Stimulated activated CD8-positive, alpha-beta memory T cell treated with anti-CD3 and anti-CD28 coated beads, Interleukin-12 subunit alpha, Interleukin-12 subunit beta, amount 100 ng/mL, for 1 hour (primary cell): Measurements from ENCODE around the gene AGAP1.
A peak's percentile ranks its signal among the peaks of the same experiment; 100 is the strongest.
"Not testable (repeated sequence)": the region's sequence is repeated elsewhere in the genome, so short reads cannot be mapped to it uniquely, and the experiment has no call there.

Experiments used
- DNase-seq: peaks from one replicate; pipeline ENCODE4 v3.0.0-alpha.2; 2020; ENCODE audit warnings: low read depth

AGAP1 gene

DNA sequence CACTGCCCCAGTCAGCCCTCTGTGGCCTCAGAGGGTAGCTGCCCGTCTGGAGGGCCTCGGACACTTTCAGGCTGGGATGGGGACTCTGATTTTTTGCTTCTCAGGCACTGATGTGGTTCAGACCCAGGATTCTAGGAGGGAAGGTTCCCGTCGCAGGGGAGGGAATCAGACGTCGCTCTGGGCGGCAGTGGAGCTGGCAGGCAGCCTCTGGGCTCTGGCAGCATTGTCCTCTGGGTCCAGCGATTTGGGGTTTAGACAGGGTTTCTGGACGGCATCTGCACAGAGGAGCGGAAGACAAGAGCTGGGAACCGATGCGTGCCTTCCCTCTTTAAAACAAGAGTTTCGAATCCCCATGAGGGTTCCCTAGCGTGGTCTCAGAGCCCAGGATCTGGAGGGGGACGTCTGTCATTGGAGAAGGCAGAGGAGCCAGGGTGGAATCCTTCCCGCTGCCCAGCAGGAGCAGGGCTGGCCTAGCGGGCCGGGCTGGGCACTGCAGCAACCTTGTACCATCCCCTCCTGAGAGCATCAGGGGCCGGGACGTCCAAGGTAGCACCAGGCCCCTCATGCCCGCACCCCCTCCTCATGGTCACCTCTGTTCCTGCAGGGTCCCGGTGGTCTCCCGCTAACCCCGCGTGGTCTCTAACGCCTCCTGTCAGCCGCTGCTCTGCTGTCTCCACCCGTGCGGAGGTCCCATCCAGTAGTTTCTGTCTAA lies 246.0 kb downstream of the AGAP1 start:
- DNase-seq, result no peak

DNA sequence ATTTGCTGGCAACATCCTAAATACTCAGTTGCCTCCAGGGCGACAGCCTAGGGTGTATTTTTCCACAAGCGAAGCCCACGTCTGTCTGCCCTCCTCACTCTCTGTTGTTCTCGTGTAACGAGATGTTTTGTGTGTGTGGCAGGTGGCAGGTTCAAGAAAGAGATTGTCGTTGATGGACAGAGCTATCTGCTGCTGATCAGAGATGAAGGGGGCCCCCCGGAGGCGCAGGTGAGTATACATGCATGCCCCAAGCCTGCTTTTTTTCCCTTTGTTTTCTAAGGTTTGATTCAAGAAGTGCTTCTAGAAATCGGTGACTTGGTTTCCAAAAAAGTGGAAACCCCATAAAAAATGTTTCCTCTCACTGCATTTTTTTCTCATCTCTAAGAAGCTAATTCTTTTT lies 247.0 kb downstream of the AGAP1 start:
- DNase-seq, result no peak

DNA sequence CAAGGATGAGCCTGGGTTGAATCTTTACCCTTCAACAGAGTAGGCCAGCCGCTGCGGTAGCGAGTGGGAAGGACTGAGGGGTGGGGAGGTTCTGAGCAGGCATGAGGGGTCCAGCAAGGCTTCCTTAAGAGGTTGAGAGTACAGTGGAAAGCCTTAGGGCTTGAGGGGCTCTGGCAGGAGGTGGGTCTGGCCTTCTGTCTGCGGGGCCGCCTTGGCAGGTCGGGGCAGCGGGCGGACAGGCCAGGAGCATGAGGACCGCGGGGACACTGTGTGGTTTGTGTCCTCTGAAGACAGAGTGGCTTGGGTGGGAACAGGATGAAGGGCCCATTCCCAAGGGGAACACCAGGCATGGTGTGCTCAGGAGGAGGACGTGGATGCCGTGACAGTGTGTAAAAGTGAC lies 250.3 kb downstream of the AGAP1 start:
- no peak for DNase-seq

DNA sequence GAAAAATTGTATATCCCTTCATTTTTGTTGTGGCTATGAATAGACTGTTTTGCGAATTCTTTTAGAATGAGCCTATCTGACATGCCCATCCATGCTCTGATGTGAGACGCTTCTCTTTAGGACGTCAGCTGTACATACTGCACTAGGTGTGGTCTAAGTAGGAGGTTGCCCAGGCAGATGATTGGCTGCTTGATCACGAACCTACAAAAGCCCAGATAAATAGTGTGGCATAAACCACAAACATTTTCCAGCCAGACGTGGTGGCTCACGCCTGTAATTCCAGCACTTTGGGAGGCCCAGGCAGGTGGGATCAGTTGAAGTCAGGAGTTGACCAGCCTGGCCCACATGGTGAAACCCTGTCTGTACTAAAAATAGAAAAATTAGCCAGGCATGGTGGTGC lies 251.8 kb downstream of the AGAP1 start:
- DNase-seq, result no peak

DNA sequence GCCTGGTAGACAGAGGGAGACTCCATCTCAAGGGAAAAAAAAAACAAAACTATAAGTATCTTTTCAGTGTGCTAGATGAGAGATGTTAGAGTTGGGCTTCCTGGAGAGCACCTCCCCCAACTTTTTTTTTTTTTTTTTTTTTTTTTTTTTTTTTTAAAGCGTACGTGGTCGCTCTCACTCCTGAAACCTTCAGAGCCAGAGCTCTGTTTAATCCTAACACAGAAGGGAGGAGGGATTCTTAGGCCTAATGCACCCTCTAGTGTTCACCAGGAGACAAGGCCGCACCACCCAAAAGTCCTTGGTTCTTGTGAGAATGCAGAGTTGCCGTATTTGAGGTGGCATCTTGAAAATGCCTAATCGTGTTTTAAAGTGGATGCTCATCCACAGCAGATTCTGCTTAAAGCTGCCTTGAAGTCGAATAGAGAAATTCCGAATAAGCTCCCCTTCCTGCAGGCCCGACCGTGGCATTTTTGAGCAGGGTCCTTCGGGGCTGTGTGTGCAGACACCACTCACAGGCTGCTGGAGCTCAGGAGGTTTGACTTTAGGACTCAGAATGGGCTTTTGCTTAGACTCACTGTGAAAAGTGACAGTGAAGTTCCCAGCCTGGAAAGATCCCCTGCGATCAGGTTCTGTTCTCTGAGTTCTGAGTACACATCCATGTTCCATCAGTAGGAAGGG lies 252.6 kb downstream of the AGAP1 start:
- DNase-seq, result peak; percentile 15

DNA sequence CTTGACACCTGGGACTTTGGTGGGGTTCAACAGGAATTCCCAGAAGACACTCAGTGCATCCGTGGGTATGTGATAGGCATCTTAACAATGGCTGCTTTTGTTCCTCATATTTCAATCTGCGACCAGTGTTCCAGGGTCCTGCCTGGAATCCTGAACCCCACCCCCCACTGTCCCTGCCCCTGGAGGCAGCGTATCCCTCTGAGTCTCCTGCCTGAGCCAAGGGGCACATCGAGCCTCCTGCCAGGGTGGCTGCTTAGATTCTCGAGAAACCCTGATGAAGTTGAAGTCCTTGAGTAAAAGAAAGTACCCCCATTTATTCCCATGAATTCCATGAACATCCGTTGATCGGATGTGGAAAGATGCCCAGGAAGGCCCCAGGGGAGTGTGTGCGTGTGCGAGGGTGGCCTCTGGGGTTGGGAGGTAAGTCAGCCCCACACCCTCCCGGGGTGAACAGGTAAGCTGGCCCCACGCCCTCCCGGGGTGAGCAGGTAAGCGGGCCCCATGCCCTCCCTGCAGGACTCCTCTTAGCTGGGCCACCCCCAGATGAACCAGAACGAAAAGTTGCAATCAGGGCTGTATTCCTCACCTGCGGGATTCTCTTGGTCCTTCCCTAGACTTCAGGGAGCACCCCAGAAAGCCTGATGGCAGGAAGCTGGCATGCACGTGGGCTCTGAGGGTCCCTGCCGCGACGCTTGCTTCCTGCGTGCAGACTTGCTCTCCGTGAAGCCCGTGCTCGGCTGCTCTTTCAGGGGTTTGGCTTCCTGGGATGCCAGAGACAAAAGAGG lies 253.3 kb downstream of the AGAP1 start:
- no peak for DNase-seq

DNA sequence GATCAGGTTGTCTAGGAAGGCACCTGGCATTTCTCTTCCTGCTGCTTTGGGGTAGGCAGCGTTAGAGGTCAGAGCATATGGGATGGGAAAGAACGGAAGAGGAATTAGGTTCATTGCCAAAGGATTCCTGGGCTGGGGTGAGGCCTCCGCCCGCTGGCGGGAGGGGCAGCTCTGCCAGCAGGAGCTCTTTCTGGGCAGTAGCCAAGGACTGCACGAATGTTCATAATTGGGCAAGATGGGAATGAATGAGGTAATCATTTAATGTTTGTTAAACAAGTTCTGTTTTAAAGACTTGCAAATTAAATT lies 253.9 kb downstream of the AGAP1 start:
- no peak for DNase-seq

DNA sequence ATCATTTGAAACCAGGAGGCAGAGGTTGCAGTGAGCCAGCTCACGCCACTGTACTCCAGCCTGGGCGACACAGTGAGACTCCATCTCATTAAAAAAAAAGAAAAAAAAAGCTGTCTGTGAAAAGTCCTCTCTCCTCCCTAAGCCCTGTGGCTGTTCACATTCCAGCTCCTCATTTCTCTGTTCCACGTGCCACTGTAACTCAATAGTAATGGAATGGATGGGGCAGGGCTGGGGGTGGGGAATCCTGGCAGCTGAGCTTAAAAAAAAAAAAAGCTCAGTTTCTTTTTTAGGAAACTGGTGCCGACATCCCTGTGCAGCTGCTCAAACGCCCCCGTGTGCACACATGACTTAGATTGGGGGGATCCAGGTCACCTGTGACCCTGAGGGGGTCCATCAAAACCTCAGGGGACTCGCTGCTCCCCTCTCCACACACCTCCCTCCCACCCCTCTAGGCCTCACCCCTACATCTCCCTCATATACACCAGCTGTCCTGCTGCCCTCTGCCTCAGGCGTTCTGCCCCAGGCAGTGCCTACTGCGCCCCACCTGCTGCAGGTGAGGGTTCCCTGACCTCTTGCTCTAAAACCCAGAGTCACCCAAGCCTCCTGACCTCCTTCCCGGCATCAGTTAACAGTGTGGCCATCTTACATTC lies 255.4 kb downstream of the AGAP1 start:
- DNase-seq, result no peak

DNA sequence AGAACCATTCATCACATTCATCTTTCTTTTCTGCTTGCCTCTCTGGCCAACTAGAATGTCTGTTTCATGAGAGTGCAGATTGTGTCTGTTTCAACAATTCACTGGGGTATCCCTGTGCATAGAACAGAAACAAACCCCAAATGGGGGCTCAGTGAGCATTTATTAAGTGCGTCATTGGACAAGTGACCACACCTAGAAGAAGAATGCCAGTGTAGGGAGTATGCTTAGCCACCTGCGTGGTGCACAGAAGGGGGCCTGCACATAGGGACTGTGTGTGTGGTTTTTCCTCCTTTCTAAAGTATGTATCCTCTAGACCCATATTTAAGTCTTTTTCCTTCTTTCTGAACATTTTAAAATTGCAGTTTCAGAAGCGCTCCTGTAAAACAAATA lies 255.9 kb downstream of the AGAP1 start:
- DNase-seq, result no peak

DNA sequence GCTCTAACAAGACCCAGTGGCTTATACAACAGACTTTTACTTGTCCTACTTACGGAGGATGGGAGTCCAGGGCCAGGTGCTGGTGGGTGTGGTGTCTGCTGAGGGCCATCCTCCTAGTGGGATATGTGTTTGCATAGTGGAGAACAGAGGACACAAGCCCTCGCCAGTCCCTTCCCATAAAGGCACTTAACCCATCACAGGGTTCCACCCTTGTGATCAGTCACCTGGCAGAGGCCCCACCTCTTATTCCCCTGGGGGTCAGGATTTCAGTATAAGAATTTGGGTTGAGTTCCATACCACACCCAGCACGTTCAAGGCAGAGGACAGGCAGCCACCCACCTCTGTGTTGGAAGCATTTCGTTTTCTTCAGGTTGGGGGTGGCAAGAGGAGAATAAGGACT lies 259.0 kb downstream of the AGAP1 start:
- no peak for DNase-seq

DNA sequence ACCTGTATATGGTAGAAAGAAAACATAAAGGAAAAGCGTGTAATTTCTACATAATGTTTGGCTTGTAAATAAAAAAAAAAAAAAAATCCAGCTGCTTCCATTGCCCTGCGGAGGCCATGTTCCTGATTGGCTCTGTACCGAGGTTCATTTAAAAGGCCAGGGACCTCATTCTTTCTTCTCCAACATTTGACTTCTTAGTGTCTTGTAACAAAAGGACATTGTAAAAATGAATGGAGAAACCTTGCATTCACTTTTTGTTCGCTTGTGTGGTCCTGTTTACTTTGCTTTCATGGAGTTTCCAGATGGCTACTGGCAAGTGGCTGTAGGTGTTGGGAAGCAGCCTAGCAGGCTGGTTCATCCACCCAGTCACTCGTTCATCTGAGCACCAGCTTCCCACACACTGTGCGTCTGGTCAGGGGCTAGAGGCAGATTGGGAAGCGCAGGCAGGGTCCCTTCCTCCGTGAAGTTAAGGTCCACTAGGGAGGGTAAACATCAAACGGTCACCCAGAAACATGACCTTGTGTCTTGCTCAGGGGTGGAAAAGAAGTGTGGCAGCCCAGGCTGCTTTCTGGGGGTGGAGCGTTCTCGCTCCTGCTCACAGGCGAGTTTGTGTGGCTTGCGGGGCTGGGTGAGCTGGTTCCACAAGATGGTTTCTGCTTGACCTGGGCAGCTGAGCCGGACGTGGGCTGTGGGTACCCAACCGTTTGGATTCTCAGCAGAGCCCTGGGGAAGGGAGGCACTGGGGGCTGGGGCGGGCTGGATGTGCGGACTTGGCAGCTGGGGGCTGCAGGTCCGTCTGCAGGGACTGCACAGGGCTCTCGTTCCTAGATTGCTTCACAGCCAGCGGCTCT lies 260.7 kb downstream of the AGAP1 start:
- DNase-seq, result no peak

DNA sequence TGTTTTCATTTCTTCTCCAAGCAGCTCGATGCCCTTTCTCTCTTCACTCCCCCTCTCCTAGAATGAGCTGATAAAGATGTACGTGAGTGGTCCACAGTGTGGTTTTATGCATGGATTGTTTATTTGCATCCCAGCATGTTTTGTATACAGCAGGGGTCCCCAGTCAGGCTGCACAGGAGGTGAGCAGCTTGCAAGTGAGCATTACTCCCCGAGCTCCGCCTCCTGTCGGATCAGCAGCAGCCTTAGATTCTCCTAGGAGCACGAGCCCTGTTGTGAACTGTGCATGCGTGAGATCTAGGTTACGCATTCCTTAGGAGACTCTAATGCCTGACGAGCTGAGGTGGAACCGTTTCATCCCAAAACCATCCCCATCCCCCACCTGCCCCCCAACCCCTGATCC lies 262.6 kb downstream of the AGAP1 start:
- no peak for DNase-seq

DNA sequence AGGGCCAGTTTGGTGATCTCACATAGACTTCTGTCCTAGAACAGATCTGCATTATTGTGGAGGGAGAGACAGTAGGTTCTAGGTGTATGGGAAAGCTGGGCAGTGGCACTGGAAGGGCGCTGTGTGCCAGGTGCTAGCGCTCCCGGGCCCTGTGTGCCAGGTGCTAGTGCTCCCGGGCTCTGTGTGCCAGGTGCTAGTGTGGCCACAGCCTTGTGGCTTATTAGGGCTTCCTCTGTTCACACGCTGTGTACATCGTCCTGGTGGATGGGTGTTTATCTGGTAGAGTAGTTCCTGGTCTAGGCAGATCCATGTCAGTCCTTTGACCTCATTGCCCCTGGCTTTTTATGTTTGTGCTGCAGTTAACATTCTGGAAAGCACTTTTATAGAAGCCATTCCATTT lies 263.4 kb downstream of the AGAP1 start:
- no peak for DNase-seq

DNA sequence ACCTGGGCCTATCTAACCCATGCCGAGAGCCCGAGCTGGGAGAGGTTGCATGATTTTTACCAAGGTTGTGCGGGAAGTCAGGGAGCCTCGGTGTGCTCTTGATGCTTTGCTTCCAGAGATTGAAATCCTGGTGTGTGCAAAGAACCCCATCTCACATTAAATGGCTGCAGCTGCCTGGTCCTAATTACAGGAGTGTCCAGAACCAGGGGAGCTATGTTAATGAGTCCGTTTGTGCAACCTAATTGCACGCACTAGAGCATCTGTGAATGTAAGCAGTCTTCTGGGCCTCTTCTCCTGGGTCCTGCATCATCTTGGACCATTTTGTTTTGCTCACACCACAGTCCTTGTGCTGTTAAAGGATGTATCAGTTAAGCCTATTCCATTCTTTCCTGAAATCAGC lies 263.8 kb downstream of the AGAP1 start:
- DNase-seq, result no peak

DNA sequence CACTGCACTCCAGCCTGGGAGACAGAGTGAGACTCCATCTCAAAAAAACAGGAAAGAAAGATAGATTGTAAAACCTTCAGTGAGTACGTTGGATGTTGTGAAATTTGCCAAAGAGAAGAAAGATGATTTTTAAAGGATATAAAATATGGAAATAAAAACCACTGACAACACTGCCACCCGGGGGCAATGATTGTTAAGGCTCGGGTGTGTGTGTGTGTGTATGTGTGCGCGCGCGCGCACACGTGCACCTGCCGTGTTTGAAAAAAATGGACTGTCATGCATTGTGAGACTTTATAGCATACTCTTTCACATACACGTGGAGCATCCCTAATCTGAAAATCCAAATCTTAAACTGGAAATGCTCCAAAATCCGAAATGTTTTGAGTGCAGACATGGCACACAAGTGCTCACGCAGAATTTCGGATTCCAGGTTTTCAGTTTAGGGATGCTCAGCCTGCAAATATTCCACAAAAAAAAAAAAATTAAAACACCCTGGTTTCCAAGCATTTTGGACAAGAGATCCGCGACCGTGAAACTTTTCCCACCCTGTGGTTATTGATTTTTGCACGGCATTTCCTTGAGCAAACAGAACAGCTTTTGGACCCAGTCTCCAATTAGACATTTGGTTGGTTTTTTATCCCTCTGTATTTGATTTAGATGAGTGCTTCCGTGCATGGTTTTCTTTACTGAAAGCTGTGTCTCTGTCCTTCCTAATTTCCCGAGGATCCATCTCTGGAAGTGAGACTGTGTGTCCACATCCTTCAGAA lies 269.2 kb downstream of the AGAP1 start:
- no peak for DNase-seq

DNA sequence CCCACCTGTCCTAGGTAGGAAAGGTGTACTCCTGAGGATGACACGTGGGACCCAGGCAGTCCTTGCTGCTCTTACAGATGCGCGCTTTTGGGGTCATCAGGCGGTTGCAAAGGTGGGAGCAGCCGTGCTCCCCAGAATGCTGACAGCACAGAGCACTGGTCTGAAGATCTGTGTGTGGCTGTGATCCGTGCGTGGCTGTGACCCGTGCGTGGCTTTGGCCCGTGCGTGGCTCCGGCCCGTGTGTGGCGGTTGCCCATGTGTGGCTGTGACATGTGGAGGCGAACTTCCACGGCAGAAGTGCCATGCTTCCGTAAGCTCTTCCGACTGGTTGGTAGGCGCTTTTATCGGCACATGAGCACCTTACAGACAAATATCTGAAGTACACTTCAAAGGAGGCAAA lies 270.0 kb downstream of the AGAP1 start:
- DNase-seq, result no peak

DNA sequence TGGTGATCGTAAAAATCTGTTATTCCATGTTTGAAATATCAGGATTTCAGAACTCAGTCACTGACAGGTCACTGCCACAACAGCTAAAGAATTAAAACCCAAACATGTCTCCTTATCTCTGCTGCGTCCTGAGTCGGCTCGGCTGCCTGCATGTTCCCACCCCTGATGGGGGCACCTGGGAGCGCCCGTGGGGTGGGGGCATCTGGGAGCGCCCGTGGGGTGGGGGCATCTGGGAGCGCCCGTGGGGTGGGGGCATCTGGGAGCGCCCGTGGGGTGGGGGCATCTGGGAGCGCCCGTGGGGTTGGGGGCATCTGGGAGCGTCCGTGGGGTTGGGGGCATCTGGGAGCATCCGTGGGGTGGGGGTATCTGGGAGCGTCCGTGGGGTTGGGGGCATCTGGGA lies 270.6 kb downstream of the AGAP1 start:
- not testable (repeated sequence) for DNase-seq

DNA sequence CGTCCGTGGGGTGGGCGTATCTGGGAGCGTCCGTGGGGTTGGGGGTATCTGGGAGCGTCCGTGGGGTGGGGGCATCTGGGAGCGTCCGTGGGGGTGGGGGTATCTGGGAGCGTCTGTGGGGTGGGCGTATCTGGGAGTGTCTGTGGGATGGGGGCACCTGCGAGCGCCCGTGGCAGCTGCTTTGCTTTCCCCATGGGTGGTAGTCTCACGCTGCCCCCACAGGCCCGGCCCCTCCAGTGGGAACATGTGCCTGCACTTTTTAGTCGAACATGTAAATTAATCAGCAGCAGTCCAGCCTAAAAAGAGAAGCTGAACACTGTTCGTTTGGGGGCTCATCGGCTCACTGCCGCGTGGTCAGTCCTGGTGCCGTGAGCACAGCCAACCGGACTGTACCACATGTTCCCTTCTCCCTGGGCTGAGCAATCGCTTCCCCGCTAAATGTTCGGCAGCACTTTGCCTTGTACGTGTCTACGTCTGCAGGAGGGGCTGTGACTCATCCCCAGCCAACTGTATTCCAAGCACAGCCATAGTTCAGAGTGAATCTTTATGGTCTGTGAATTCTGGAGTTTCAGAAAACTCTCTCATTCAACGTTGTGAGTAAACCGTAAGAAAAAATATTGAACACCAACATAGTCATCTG lies 271.5 kb downstream of the AGAP1 start:
- DNase-seq, result no peak

DNA sequence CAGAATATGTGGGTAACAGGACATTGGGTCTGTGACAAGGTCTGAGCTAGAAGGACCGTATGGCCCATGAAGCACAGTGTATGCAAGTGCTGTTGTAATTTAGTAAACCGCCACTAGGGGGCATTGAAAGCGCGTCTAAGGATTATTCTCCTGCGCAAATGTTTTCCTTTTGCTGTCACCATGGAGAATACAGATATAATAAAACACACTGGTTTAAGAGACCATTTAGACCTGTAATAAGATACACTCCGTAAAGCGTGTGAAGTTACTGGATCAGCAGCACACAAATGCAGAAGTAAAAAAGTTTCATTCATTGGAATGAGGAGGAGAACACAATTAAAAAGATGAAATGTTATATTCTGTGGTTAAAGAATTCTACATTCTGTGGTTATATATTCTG lies 272.4 kb downstream of the AGAP1 start:
- peak; percentile 30 for DNase-seq

DNA sequence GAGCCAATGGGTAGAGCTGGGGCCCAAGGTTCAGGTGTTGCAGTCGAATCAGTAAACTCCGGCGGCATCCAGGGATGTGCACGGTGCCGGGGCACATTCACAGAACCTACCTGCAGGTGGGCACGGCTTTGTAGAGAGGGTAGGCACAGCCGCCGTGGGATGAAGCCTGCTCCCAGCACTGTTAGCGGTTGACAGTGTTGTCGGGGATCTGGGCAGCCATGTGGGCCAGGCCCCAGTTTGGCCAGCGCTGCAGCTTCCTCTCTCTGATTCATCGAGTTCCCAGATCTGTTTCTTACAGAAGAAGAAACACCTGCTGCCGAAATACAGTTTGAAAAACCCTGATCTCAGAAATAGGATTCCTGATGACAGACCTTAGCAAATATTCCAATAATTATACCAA lies 274.8 kb downstream of the AGAP1 start:
- DNase-seq, result no peak

DNA sequence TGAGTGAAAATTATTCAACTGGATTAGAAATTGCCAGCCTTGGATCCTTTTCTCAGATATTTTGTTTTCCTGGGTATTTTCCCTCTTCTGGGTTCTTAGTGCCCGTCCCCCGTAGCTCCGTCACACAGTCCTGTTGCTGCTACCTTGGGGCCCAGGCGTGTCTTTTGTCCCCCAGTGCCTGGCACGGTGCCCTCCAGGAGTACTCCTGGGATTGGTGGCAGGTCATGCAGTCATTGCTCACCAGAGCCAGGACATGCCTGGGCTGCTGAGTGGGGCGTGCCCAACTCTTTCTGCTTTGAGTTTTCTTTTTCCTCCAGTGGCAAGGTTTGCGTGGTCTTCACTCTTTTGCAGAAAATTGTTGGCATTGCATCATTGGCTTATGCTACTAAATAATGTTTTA lies 275.2 kb downstream of the AGAP1 start:
- DNase-seq, result no peak
